Measurements from ENCODE around the gene ULK2.

GRCh38 chr17:19747829-19748806, 119.6 kb downstream of the ULK2 start, which contains the start of gene ALDH3A1:
- no peak for TF ChIP-seq YY1 (IDR thresholded peaks at IDR 0.05; ENCODE audit: low read depth)
- TF ChIP-seq TCF12 (IDR thresholded peaks at IDR 0.05; ENCODE audit: low read depth), result peak; percentile 38; the same call in 1 of the 2 replicates
- TF ChIP-seq TEAD4 (IDR thresholded peaks at IDR 0.05), result no peak
- no peak for TF ChIP-seq RAD21 (IDR thresholded peaks at IDR 0.05; ENCODE audit: low read depth)
- no peak for TF ChIP-seq TAF1 (IDR thresholded peaks at IDR 0.05; ENCODE audit: low read depth)

Data from Ishikawa (cell line).